ENCODE data around the gene CDKN2B-AS1. TPM values are rescaled to one million over a fixed set of nuclear protein-coding genes. Genes with fewer than 3 reads are reported as not detected.

The CDKN2B-AS1 gene
- total and polyA plus RNA-seq, 10 donors: 0.90 to 6.6 (median 2.5) TPM

DNA sequence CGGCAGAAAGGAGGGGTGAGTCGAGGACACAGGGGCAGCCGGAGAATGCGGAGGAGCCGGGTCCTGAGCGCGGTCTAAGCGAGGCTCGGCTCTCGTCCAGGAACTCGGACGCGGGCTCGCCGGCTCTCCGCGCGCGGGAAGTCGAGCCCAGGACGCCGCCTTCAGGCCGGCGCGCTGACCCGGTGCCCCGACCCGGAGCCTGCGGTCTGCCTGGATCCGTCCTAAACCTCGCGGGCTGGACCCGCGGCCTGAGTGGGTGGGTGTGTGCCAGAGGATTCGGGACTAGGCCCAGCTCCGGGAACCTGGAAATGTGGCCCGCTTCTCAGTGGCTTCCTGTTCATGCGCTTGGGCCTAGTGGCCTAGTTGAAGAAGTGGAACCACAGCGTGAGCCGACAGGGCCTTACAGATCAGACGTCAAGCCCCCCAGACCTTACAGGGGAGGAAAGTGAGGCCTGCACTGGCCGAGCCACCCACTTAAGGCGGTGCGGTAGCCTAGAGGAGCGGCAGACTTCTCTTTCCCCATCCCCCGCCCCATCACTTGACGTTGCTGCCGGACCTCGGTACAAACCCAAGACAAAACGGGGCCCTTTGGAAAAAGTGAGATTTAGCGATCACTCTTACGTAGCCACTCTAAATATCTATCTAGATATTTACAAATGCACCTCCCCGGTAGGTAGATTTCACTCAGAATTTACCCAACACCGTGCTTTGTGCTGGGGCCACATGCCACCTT is 1.2 kb downstream of the CDKN2B-AS1 start:
- DNase-seq: peak; percentile 93
- Histone ChIP-seq H3K36me3 (no peaks in the 10 kb centered on the region), H3K4me1 (peaks cover 7 to 45% (median 24%) of the 10 kb centered on the region in 6 donors), H3K9me3 (no peaks in the 10 kb centered on the region), H3K4me3 (peak overlapping the region; percentile 39 to 92 (median 83)), H3K27ac (peak overlapping the region in 7 of 8 donors; percentile 90 to 97 (median 95)), H3K27me3 (replicated peaks in 1 of 7) (peaks cover 0 to 30% (median 2%) of the 10 kb centered on the region in 7 donors)
- TF ChIP-seq POLR2AphosphoS5 (IDR thresholded peaks at IDR 0.05): no peak
- TF ChIP-seq POLR2A (IDR thresholded peaks at IDR 0.05): no peak
- TF ChIP-seq, protein P1, sequence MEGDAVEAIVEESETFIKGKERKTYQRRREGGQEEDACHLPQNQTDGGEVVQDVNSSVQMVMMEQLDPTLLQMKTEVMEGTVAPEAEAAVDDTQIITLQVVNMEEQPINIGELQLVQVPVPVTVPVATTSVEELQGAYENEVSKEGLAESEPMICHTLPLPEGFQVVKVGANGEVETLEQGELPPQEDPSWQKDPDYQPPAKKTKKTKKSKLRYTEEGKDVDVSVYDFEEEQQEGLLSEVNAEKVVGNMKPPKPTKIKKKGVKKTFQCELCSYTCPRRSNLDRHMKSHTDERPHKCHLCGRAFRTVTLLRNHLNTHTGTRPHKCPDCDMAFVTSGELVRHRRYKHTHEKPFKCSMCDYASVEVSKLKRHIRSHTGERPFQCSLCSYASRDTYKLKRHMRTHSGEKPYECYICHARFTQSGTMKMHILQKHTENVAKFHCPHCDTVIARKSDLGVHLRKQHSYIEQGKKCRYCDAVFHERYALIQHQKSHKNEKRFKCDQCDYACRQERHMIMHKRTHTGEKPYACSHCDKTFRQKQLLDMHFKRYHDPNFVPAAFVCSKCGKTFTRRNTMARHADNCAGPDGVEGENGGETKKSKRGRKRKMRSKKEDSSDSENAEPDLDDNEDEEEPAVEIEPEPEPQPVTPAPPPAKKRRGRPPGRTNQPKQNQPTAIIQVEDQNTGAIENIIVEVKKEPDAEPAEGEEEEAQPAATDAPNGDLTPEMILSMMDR (IDR thresholded peaks at IDR 0.05 in 8 of 11, conservative IDR thresholded peaks at IDR 0.05 in 3 of 11): peak in 3 of 11 experiments; percentile 14 to 18 (median 15)
- 9 to 14% (median 12%) methylated on average over 48 to 54 of the region's 54 CpGs for WGBS, 5 donors
- intact Hi-C loops (cut with DNase I; ENCODE audit: low total_unique reads): loop anchor here (5.0 kb wide), 1 partner anchor 184 kb away; no protein-coding TSS in a partner anchor

DNA sequence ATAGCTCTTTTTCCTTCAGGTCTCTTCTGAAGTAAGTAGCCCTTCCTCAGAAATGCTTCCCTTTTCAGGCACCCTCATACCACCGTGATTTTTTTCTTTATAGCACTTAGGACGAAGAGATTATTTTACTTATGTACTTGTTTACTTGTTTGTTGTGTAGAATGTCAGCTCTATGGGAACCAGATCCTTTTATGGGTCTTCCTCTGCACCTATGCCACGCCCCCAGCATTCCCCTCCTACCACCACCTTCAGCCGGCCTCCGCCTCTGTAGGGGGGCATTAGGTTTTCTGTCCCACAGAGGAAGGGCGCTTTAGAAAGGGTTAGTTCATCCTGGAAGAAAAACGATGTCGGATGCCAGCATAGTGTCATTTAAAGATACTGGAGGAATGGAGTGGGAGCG is 1.8 kb downstream of the CDKN2B-AS1 start:
- WGBS, 5 donors: 41 to 66% (median 49%) methylated on average over 9 of the region's 9 CpGs
- intact Hi-C loops (cut with DNase I; ENCODE audit: low total_unique reads): loop anchor here (5.0 kb wide), 1 partner anchor 184 kb away; no protein-coding TSS in a partner anchor
- H3K27me3 ChIP-seq (replicated peaks in 1 of 7): peaks cover 0 to 30% (median 4%) of the 10 kb centered on the region in 7 donors
- H3K4me3 ChIP-seq: peak overlapping the region in 3 of 8 donors; percentile 80 to 92 (median 86)
- H3K4me1 ChIP-seq: peaks cover 7 to 44% (median 24%) of the 10 kb centered on the region in 6 donors
- TF ChIP-seq POLR2AphosphoS5 (IDR thresholded peaks at IDR 0.05) (no peak), POLR2A (IDR thresholded peaks at IDR 0.05) (no peak)
- TF ChIP-seq, protein P1 (IDR thresholded peaks at IDR 0.05 in 8 of 11, conservative IDR thresholded peaks at IDR 0.05 in 3 of 11): no peak
- H3K36me3 ChIP-seq: no peaks in the 10 kb centered on the region
- no peaks in the 10 kb centered on the region for H3K9me3 ChIP-seq
- no peak overlapping the region for H3K27ac ChIP-seq
- DNase-seq: no peak

DNA sequence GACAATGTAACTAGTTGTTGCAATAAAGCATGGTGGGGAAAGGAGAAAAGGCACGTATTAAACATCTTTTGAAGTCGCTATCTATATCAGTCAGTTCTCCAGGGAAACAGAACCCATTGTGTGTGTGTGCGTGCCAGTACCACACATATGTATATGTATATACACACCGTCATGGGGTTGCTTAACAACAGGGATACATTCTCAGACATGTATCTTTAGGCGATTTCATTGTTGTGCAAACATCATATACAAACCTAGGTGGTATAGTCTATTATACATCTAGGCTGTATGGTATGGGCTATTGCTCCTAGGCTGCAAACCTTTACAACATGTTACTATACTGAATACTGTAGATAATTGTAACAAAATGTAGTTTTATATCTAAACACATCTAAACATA is 2.3 kb downstream of the CDKN2B-AS1 start:
- Histone ChIP-seq H3K27me3 (replicated peaks in 1 of 7) (peaks cover 0 to 34% (median 6%) of the 10 kb centered on the region in 7 donors), H3K4me1 (peaks cover 7 to 40% (median 24%) of the 10 kb centered on the region in 6 donors), H3K27ac (no peak overlapping the region), H3K9me3 (no peaks in the 10 kb centered on the region), H3K4me3 (no peak overlapping the region), H3K36me3 (no peaks in the 10 kb centered on the region)
- TF ChIP-seq POLR2A (IDR thresholded peaks at IDR 0.05) (no peak), POLR2AphosphoS5 (IDR thresholded peaks at IDR 0.05) (no peak)
- TF ChIP-seq, protein P1 (IDR thresholded peaks at IDR 0.05 in 8 of 11, conservative IDR thresholded peaks at IDR 0.05 in 3 of 11): no peak
- no peak for DNase-seq
- intact Hi-C loops (cut with DNase I; ENCODE audit: low total_unique reads): loop anchor here (5.0 kb wide), 1 partner anchor 185 kb away; no protein-coding TSS in a partner anchor
- 49 to 65% (median 59%) methylated on average over 5 of the region's 5 CpGs for WGBS, 5 donors

DNA sequence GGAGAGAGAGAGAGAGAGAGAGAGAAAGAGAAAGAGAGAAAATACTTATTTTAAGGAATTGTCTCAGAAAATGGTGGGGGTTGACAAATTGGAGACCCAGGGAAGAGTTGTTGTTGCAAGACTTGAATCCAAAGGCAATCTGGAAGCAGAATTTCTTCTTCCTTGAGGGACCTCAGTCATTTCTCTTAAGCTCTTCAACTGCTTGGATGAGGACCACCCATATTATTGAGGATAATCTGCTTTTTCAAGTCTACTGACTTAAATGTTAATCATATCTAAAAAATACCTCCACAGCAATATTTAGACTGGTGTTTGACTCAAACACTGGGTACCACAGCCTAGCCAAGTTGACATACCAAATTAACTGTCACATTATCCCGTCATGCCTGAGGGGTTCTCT is 2.9 kb downstream of the CDKN2B-AS1 start:
- Histone ChIP-seq H3K36me3 (no peaks in the 10 kb centered on the region), H3K9me3 (no peaks in the 10 kb centered on the region), H3K27ac (no peak overlapping the region), H3K27me3 (replicated peaks in 1 of 7) (peaks cover 0 to 40% (median 7%) of the 10 kb centered on the region in 7 donors), H3K4me1 (peaks cover 7 to 34% (median 23%) of the 10 kb centered on the region in 6 donors), H3K4me3 (no peak overlapping the region)
- TF ChIP-seq, protein P1 (IDR thresholded peaks at IDR 0.05 in 8 of 11, conservative IDR thresholded peaks at IDR 0.05 in 3 of 11): no peak
- TF ChIP-seq POLR2AphosphoS5 (IDR thresholded peaks at IDR 0.05) (no peak), POLR2A (IDR thresholded peaks at IDR 0.05) (no peak)
- no peak for DNase-seq
- intact Hi-C loops (cut with DNase I; ENCODE audit: low total_unique reads): loop anchor here (5.0 kb wide), 1 partner anchor 185 kb away; no protein-coding TSS in a partner anchor
- 64 to 83% (median 78%) methylated on average over 1 of the region's 1 CpG for WGBS, 5 donors
